HG03558 (cell line): ENCODE measurements around the gene TPSG1.
"Not testable (repeated sequence)": the region's sequence is repeated elsewhere in the genome, so short reads cannot be mapped to it uniquely, and the experiment has no call there.

Experiments used
- ATAC-seq: cut with Tn5 transposase; IDR thresholded peaks from one replicate; pipeline ENCODE4 v1.9.1; 2021; ENCODE audit warnings: moderate number of reproducible peaks; ENCODE audit not compliant: unreplicated experiment; ENCODE audit errors: extremely low read depth

The TPSG1 gene

GRCh38 chr16:1257561-1258224 lies 32.6 kb upstream of the TPSG1 start:
- no peak for ATAC-seq

- no peak for ATAC-seq
Measured at GRCh38 chr16:1256874-1257322, 31.8 kb upstream of the TPSG1 start.

GRCh38 chr16:1256296-1256873 lies 31.3 kb upstream of the TPSG1 start:
- ATAC-seq = not testable (repeated sequence)

- not testable (repeated sequence) for ATAC-seq
Measured at GRCh38 chr16:1255276-1256122, 30.4 kb upstream of the TPSG1 start, which contains the start of gene TPSD1. Gene TPSD1 (plus strand): TSS chr16:1256069. CDS start chr16:1256281, 212 bp downstream.

- not testable (repeated sequence) for ATAC-seq
Measured at GRCh38 chr16:1254821-1255220, 29.8 kb upstream of the TPSG1 start.

GRCh38 chr16:1253701-1254364 lies 28.8 kb upstream of the TPSG1 start:
- ATAC-seq = not testable (repeated sequence)

- ATAC-seq = not testable (repeated sequence)
Measured at GRCh38 chr16:1249031-1249755, 24.1 kb upstream of the TPSG1 start.

GRCh38 chr16:1247903-1248537 lies 23.0 kb upstream of the TPSG1 start:
- ATAC-seq = not testable (repeated sequence)

- no peak for ATAC-seq
Measured at GRCh38 chr16:1245452-1246020, 20.5 kb upstream of the TPSG1 start.

- no peak for ATAC-seq
Measured at GRCh38 chr16:1244881-1245280, 19.8 kb upstream of the TPSG1 start.

GRCh38 chr16:1243907-1244850 lies 19.1 kb upstream of the TPSG1 start:
- ATAC-seq = not testable (repeated sequence)

- not testable (repeated sequence) for ATAC-seq
Measured at GRCh38 chr16:1243363-1243762, 18.3 kb upstream of the TPSG1 start.

GRCh38 chr16:1241081-1241480 lies 16.0 kb upstream of the TPSG1 start:
- ATAC-seq = not testable (repeated sequence)

GRCh38 chr16:1240436-1240835 lies 15.4 kb upstream of the TPSG1 start, which contains the start of gene TPSAB1:
Gene TPSAB1 (plus strand): TSS chr16:1240705. CDS start chr16:1240939, 234 bp downstream.
- ATAC-seq = not testable (repeated sequence)

GRCh38 chr16:1239575-1239974 lies 14.5 kb upstream of the TPSG1 start:
- ATAC-seq = not testable (repeated sequence)

GRCh38 chr16:1238909-1239308 lies 13.8 kb upstream of the TPSG1 start:
- ATAC-seq = not testable (repeated sequence)

GRCh38 chr16:1237990-1238389 lies 12.9 kb upstream of the TPSG1 start:
- ATAC-seq = no peak

- ATAC-seq = not testable (repeated sequence)
Measured at GRCh38 chr16:1236659-1237058, 11.6 kb upstream of the TPSG1 start.
